Central memory CD4-positive, alpha-beta T cell (primary cell): ENCODE measurements around the gene OTOGL.
"Not testable (repeated sequence)": the region's sequence is repeated elsewhere in the genome, so short reads cannot be mapped to it uniquely, and the experiment has no call there.

Experiments
- DNase-seq: peaks from one replicate; pipeline ENCODE4 v3.0.0; 2022

The OTOGL gene

DNA sequence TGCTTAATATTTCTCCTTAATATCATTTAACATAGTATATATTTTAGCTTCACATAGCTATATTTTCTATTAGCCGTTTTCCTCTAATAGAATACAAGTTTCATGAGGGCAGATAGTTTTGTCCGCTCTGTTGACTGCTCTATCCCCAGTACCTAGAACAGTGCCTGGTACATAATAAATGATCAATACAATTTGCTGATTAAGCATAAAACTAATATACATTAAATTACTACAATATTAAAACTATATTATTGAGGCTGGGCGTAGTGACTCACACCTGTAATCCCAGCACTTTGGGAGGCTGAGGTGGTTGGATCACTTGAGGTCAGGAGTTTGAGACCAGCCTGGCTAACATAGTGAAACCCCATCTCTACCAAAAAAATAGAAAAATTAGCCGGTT, 128.6 kb downstream of the OTOGL start:
- not testable (repeated sequence) for DNase-seq

DNA sequence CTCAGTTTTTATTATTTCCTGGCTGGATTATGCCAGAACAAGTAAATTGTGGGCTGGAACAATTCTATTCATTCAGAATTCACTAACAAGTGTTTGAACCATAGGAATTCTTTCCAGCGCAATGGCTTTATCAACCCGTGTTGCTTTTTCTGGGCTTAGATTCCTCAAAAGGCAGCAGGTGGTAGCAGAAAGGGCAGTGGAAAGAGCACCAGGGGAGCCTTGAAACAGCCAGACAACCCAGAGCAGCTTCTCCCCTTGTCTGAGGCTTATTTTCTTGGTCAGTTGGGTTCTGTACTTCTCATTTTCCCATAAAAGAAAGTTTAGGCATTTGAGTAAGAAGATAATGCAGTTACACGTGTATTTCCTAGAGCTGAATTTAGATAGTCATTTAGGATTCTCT, 130.7 kb downstream of the OTOGL start:
- DNase-seq: no peak

DNA sequence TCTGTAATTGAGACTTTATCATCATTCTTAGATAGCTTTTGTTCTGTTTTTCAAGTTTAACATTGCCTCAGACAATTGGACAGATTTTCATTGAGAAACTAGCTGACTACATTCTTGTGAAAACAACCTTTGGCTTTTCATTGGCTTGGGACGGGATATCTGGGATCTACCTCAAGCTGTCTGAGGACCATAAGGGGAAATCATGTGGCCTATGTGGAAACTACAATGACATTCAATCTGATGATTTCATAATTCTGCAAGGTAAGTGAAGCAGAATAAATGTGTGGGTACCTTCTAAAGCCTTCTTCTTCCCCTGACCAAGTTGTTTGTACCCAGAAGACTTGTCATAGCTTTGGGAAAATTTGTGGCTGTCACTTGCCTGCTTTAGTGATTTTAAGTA, 133.5 kb downstream of the OTOGL start:
- DNase-seq: no peak

DNA sequence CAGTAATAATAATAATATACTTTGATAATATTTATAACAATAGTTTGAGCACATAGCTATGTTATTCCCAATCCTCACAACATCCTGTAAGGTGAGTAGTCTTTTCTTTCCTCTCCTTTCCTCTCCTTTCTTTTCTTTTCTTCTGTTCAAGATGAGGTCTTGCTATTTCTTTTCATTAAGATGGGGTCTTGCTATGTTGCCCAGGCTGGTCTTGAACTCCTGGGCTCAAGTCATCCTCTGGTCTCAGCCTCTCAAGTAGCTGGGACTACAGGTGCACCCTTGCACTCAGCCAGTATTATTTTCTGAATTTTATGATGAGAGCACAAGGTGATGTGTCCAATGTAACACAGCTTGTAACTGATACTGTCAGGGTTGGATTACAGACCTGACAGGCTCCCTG, 134.6 kb downstream of the OTOGL start:
- DNase-seq: no peak

DNA sequence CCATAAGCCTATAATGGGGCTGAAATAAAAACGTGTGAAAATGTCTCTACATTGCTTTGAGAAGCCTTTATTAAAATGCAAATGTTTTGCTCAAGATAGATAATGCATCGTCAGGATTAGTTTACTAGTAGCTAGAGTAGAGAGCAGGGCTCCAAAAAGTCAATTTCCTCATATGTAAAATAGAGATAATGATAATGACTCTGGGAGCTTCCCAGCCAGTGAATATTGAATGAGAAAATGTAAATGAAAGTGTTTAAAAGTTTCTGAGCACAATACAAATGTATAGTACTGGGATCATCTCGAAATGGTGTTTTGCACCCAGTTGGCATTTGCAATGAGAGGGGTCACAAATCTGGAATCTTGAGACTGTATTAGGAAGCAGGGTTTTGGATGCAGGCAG, 135.3 kb downstream of the OTOGL start:
- no peak for DNase-seq

DNA sequence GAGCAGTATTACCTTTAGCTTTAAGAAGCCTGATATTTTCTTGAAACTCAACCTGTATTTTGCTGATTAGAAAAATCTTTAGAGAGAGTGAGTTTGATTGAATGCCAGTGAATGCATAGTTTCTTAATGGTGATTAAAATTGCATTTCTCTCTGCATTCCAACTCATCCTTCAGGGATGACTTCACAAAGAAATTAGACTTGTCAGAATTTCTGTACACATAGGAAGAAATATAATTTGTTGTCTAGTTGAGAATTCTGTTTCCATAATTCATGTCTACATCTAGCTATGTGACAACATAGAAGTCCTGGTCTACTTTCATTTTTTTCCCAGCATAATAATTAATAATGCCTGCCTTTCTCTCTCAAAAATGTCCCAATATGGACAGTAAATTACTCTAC, 136.6 kb downstream of the OTOGL start:
- DNase-seq: no peak

DNA sequence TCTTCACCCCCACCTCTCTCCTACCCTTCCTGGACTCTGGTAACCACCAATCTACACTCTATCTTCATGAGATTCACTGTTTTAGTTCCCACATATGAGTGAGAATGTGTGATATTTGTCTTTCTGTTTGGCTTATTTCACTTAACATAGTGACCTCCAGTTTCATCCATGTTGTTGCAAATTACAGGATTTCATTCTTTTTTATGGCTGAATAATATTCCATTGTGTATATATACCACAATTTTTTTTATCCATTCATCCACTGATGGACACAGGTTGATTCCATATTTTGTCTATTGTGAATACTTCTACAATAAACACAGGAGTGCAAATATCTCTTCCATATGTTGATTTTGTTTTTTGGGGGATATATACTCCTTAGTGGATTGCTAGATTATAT, 140.5 kb downstream of the OTOGL start:
- no peak for DNase-seq

DNA sequence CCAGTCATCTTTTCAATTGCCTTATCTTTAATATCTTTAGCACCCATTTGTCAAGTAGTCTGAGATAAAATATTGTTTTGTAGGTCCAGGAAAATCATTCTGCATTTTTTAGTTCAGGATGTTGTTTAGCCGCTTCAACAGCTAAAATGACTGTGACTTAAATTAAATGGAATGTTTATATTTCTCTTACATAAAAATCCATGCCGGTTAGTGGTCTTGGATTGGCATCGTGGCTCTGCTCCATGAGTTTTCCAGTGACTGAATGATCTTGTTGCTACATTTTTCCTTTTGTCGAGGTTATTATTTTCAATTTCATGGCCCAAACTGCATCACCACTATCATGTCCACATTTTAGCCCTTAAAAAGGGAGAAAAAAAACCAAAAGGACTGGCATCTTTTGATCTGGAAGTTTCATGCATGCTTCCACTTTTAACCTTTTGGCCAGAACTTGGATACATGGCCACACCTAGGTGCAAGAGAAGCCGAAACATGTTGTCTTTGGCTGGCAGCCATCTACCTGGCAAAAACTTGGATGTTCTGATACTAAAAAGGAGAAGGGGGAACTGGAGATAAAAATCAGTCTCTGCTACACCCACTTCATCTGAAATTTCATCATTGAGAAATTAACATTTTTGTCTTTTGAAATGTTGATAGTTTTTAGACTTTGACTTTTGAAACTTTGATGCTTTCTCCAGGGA, 142.4 kb downstream of the OTOGL start:
- no peak for DNase-seq

DNA sequence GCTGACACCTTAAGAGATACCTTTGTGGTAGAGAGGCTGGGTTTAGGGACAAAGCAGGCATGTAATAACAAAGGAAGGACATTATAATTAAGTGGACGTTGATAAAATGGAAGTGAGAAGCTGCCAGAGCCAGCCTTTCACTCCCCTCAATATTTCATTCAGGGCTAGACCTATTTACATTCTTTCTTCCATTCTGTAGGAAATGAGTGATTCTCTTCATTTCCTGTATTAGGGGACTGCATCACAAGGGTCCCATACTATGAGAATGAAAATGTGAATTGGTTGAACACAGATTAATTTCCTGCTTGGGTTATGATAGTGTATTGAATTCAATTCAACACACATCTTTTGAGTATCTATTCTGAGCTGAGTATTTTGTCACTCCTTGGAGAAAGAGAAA, 143.0 kb downstream of the OTOGL start:
- DNase-seq: no peak

DNA sequence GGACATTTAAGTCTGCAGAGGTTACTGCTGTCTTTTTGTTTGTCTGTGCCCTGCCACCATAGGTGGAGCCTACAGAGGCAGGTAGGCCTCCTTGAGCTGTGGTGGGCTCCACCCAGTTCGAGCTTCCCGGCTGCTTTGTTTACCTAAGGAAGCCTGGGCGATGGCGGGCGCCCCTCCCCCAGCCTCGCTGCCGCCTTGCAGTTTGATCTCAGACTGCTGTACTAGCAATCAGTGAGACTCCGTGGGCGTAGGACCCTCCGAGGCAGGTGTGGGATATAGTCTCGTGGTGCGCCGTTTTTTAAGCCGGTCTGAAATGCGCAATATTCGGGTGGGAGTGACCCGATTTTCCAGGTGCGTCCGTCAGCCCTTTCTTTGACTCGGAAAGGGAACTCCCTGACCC, 150.2 kb downstream of the OTOGL start:
- DNase-seq: not testable (repeated sequence)

DNA sequence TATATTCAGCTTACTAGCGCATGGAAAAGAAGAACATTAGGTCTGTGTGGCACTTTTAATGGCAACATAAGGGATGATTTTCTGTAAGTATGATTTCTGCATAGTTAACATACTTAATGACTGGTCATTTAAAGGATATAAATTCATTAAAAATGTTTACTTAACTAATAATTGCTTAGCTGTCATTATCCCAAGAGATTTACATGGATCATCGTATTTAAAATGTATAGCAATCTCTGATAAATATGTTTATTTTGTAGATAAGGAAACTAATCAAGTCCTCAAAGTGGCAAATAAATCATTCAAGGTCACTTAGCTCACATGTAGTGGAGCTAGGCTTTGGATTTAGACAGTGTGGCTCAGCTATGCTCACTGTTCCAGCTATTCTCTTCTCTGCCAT, 158.6 kb downstream of the OTOGL start:
- DNase-seq: no peak

DNA sequence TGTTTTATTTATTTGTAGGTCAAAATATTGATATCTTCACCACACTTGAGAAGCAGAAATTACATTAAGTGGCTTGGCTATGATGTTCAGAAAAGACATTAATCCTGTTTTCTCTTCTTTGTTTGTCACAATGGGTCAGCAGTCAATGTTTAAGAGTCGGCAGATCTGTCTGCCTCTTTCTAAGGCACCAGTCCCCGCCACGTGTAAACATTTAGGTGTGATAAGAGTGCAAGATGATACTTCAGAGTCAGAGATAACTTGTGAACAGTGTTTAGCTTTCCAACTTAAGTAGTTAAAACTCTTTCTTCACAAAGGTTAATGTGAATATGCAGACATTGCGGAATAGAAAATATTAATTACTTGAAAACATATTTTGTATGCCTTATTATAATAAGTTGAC, 160.9 kb downstream of the OTOGL start:
- no peak for DNase-seq

DNA sequence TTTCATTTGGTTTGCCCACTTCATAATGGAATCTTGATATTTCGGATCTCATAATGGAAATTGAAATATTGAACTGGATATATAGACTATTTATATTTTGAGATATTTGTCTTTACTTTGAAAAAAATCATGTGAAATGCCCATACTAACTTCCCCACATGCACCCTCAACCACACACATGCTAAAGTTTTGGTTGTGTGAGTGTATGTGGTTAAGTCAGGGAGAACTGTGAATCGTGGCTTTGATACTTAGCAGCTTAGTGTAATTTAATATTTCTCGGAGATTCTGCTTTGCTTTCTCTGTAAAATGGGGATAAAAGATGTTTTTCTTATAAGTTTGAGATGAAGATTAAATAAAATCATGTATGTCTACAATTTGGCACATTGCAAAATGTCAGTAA, 162.1 kb downstream of the OTOGL start:
- no peak for DNase-seq

DNA sequence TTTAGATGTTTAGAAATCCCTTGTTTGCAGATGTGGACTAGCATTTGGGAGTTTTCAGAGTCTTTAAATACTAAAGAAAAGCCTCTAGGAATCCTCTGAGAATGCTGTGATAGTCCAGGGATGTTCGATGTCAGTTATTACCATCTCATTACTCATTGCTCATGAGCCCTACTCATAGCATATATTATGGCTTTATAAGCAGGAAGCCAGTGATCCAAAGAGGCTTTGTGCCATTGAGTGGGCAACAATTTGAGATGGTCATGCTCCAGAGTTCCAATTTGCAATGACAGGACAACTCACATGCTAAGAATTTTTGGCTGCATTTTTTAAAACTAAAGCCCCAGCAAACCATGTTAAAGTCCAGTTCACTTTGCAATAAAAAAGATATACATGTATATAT, 163.0 kb downstream of the OTOGL start:
- DNase-seq: no peak

DNA sequence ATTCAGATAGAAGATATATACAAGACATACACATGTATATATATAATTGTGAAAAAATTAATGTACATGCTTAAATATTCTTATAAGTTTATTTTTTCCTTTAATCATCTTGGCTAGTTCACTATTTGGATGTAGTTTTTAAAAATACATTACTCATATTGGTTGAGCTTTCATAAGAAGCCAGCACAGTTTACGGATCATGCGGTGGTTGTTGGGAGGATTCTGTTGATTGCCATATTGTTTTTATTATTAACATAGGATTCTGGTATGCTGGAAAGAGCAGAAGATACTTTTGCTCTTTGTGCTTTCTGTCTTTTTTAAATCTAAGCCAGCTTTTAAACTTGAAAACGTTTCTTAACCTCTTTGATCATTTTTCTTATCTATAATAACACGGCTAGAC, 163.4 kb downstream of the OTOGL start:
- DNase-seq: no peak

DNA sequence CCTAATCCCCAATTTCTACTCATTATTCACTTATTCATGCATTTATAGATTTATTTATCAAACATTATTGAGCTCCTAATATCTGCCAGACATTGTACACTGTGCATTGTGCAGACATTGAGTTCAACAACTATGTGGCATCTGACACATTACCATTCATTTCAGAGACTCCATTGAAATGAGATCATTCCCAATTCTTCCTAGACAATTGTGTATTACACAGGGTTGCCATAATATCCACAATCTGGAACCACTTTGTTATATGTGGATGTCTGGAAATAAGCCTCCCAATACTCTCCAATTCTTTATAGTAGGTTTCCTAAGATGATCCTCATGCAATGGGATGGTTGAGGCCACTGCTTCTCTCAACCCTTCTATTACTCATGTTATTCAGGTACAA, 165.0 kb downstream of the OTOGL start:
- DNase-seq: no peak

DNA sequence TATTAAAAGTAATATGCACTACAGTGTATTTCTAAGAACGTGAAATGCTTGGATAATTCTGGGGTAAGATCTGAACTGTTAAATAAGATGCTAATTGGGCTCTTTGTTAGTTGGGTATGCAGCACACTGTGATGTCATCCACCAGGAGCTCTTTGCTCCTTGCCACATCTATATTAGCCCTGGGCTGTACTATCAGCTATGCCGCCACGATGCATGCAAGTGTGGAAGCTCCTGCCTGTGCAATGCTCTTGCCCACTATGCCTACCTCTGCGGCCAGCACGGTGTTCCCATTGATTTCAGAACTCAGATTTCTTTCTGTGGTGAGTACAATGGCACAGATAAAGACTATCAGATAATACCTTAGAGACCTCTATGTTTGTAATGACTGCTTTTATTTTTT, 165.6 kb downstream of the OTOGL start:
- no peak for DNase-seq

DNA sequence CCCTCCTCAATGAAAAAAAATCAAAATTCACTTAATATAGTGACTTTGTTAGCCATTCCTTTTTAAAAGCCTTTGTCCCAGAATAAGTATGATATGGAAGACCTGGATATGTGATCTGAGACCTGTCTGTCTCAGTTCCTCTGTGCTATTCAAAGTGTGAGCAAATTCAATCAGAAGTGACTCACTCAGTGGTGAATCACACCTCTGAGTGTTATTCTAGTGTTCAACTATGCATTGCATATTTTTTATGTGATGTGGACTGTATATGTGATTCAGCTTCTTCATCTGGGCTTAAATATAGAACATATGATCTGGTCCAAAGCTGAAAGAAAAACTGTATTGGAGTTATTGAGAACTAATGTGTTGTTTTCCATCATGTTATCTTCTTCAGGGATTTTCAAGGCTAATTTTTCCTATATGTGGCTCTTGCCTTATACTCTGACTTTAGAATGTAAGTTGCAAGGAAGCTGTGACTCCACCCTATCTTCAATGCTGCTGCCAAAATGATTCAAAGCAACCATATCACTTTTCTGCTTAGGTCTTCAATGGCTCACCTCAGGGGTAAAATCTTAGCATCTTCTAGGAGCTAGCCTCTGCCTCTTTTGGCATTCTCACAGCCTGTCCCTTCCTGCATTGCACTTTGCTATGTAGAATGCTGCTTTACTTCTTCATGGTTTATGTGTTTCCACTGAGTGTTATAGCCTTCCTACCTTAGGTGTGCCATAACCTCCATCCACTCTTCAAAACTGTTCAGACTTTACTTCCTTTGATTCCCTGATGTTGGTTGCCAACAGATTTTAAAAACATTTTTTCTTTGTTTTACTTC, 169.8 kb downstream of the OTOGL start:
- DNase-seq: no peak

DNA sequence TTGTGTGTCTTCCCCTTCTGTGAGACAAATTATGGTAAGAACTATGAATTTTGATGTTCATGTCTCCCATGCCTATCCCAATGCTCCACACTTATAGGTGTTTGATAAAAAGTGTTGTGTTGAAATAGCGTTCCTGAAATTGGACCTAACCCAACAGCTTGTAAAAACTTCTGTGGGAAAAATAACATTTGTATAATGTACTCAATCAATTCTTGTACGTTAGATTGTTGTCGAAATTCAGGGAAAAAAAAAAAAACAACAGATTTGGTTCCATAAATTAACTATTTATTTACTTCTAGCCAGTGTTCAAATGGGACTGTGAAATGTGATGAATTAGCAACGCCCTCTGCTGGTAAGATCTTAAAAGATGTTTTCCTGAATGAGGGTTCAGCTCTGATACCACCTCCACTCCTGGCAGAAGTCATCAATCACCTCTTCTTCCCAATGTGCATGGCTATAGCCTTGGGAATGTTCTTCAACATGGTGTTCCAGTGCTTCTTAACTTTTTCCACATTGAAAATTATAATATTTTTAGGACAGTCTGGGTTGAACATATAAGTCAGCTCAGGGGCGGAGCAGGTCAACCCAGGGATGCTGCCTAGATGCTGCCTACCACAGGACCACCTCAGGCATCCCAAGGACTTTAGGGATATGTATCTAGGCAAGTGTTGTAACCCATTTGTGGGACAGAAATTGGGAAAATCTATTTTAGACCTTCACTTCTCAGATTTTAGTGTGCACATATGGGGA, 170.6 kb downstream of the OTOGL start:
- no peak for DNase-seq

DNA sequence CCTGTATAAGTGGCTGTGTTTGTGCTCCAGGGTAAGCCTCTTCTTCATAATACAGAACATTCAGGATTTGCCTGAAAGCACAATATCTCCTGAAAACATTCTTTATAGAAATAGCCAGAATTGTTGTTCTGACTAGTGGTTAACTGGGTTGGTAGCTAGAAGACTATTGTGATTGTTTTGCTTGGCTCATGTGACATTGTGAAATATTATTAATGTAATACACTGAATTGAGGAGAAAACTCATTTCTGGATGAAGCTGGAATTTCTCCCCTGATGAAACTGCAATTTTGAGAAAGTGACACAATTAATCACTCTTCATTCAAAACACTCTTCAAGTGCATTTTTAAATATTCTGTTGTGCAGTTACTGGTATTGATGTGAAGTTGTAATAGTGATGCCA, 172.4 kb downstream of the OTOGL start:
- no peak for DNase-seq

DNA sequence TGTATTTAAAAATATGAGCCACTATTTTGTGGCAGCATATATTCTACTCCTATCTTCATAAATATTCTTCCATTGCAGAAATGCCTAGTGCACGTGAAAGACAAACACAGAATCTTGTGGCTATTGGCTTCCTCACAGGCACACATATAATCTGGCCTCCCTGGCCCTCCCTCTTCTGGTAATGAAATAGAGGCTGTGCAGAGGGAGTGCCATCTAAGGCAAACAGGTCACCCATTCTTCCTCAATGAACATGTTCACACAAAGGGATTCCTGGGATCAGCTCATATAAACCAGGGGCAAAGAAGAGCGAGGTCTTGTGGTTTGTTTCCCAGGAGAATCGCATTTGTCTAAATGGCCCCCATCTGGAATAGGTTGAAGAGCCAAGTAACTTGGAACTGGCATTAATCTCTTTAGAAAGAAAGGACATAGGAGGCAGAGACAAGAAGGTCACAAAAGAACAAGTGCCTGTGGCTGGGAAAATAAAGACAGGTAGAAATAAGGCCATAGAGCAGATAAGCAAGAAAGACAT, 173.1 kb downstream of the OTOGL start:
- DNase-seq: no peak

DNA sequence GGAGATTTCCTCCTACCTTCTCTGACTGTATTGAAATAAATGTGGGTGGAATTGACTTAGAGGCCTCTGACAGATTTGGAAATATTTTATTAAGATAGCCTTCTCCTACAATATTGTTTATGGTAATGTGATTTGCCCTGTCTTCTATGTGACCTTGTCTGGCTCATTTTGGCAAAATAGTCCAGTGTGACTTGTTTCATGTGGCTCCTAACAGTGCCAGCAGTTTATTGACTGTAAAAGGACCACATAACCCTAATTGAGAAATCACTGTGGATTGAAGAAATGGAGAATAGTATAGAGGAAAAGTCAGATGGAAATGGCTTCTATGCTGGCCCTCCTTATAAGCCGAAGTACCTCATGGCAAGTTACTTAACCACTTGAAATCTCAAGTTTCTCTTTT, 173.8 kb downstream of the OTOGL start:
- no peak for DNase-seq

DNA sequence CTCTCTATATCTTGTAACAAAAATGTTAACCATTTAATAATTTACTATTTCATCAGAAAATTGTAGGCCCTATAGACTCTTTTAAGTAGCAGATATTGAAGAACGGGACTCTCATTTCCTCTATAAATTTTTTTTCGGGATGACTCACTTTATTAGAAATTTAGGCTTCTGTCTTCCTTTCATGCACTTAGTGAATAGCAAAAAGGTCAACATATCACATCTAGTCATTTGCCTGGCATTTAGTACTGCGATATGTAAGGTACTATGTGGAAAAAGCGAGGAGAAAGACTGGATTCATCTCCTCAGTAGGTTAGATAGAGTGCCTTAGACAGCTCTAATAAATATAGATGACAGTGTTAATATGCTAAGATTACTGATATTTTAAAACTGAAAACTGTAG, 178.4 kb downstream of the OTOGL start:
- DNase-seq: no peak

DNA sequence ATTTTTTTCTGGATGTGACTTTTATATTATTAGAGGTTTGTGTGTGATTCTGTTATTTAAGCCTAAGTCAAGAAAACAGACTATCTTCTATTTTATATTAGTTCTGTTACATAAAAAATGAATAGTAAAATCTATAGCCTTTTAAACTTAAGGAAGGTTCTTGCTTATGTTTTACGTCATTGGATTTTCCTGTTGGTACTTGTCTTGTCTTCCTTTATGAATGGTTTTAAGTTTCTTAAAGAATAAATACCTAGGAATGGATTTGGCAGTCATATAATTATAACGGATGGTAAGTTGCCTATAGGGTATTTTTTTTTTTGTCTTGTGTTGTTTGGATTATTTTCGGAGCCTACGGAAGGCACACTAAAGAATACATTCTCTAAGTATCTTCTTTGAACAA, 182.9 kb downstream of the OTOGL start:
- DNase-seq: no peak
